ENCODE results near the gene TSPYL6. TPM values are rescaled to one million over a fixed set of nuclear protein-coding genes. Genes with fewer than 3 reads are reported as not detected.
"Not testable (repeated sequence)": the region's sequence is repeated elsewhere in the genome, so short reads cannot be mapped to it uniquely, and the experiment has no call there.

TSPYL6 gene
- total and polyA plus RNA-seq, 2 donors (not counting 3 experiments of a cell fraction or from before 2014, with no cell fraction given) = 0.03 TPM; not detected in 1

GRCh38 chr2:54265081-54265480 lies 9.1 kb upstream of the TSPYL6 start:
- H3K27me3 ChIP-seq (ENCODE audit: control insufficient read depth in 2 of 2, insufficient read depth in 2 of 2, low read length in 2 of 2); intact Hi-C loops (cut with micrococcal nuclease); H4K20me1 ChIP-seq (replicated peaks; ENCODE audit: control insufficient read depth, extremely low read depth, insufficient read depth, low read length); BruUV-seq (replicated peaks); H3K9me1 ChIP-seq (replicated peaks; ENCODE audit: control insufficient read depth, extremely low read depth, insufficient read depth, low read length); H3K4me3 ChIP-seq (replicated peaks in 1 of 3; ENCODE audit: insufficient read depth in 1 of 3, low read depth in 1 of 3, low read length in 3 of 3); H3K36me3 ChIP-seq (ENCODE audit: control insufficient read depth in 2 of 2, extremely low read depth in 1 of 2, insufficient read depth in 2 of 2, low read length in 2 of 2); H3K27ac ChIP-seq (ENCODE audit: insufficient read depth, low read depth, low read length); FAIRE-seq; H3K4me2 ChIP-seq (ENCODE audit: insufficient read depth, low read length); H3K9me3 ChIP-seq (replicated peaks; ENCODE audit: control insufficient read depth, insufficient read depth, low read length); H2AFZ ChIP-seq (ENCODE audit: low read depth, low read length); dilution Hi-C loops (cut with MboI; ENCODE audit: extremely low pct_ligation_motif_present, low sequenced_read_pairs); H3K9ac ChIP-seq (replicated peaks; ENCODE audit: extremely low read depth, insufficient read depth, low read length); H3K4me1 ChIP-seq (ENCODE audit: control insufficient read depth, extremely low read depth, insufficient read depth, low read length); POLR2A ChIA-PET; DNase-seq (ENCODE audit: low read depth, low spot score); H3K79me2 ChIP-seq (ENCODE audit: control insufficient read depth, insufficient read depth, low read length): not testable (repeated sequence)
- CTCF ChIA-PET = interaction anchor here (1.1 to 1.6 kb wide), 3 partner anchors 10 to 42 kb away, joined by 3 to 4 read pairs (median 3); no protein-coding TSS in a partner anchor

GRCh38 chr2:54262015-54262765 lies 6.2 kb upstream of the TSPYL6 start:
- TF ChIP-seq POLR2A (IDR thresholded peaks at IDR 0.05; ENCODE audit: low read depth, low read length) = no peak
- TF ChIP-seq FOS (IDR thresholded peaks at IDR 0.05; ENCODE audit: borderline replicate concordance, insufficient read depth, low read length) = no peak
- no peak for TF ChIP-seq EZH2 (IDR thresholded peaks at IDR 0.05; ENCODE audit: borderline replicate concordance, low read depth, low read length, severe bottlenecking)
- no peak for TF ChIP-seq GATA2 (IDR thresholded peaks at IDR 0.05; ENCODE audit: insufficient read depth, insufficient read length, low read depth, low read length)
- TF ChIP-seq, protein P1, sequence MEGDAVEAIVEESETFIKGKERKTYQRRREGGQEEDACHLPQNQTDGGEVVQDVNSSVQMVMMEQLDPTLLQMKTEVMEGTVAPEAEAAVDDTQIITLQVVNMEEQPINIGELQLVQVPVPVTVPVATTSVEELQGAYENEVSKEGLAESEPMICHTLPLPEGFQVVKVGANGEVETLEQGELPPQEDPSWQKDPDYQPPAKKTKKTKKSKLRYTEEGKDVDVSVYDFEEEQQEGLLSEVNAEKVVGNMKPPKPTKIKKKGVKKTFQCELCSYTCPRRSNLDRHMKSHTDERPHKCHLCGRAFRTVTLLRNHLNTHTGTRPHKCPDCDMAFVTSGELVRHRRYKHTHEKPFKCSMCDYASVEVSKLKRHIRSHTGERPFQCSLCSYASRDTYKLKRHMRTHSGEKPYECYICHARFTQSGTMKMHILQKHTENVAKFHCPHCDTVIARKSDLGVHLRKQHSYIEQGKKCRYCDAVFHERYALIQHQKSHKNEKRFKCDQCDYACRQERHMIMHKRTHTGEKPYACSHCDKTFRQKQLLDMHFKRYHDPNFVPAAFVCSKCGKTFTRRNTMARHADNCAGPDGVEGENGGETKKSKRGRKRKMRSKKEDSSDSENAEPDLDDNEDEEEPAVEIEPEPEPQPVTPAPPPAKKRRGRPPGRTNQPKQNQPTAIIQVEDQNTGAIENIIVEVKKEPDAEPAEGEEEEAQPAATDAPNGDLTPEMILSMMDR (IDR thresholded peaks at IDR 0.05; ENCODE audit: extremely low read depth in 1 of 2, insufficient read depth in 1 of 2, low read depth in 1 of 2, low read length in 2 of 2) = no peak
- TF ChIP-seq MAX (IDR thresholded peaks at IDR 0.05; ENCODE audit: insufficient read depth, insufficient read length) = no peak
- dilution Hi-C loops (cut with MboI; ENCODE audit: extremely low pct_ligation_motif_present, low sequenced_read_pairs) = no loop called here

More at GRCh38 chr2:54262015-54262765, 6.2 kb upstream of the TSPYL6 start:
- Histone ChIP-seq H3K4me1 (ENCODE audit: control insufficient read depth, extremely low read depth, insufficient read depth, low read length) (no peaks in the 10 kb centered on the region), H3K4me2 (ENCODE audit: insufficient read depth, low read length) (no peak overlapping the region), H2AFZ (ENCODE audit: low read depth, low read length) (no peak overlapping the region), H3K9me3 (replicated peaks; ENCODE audit: control insufficient read depth, insufficient read depth, low read length) (no peaks in the 10 kb centered on the region), H3K4me3 (replicated peaks in 1 of 3; ENCODE audit: insufficient read depth in 1 of 3, low read depth in 1 of 3, low read length in 3 of 3) (no peak overlapping the region), H3K27me3 (ENCODE audit: control insufficient read depth in 2 of 2, insufficient read depth in 2 of 2, low read length in 2 of 2) (peaks cover 0 to 3% of the 10 kb centered on the region in 2 experiments), H3K9ac (replicated peaks; ENCODE audit: extremely low read depth, insufficient read depth, low read length) (no peak overlapping the region), H3K36me3 (ENCODE audit: control insufficient read depth in 2 of 2, extremely low read depth in 1 of 2, insufficient read depth in 2 of 2, low read length in 2 of 2) (no peaks in the 10 kb centered on the region), H3K9me1 (replicated peaks; ENCODE audit: control insufficient read depth, extremely low read depth, insufficient read depth, low read length) (no peaks in the 10 kb centered on the region), H4K20me1 (replicated peaks; ENCODE audit: control insufficient read depth, extremely low read depth, insufficient read depth, low read length) (no peaks in the 10 kb centered on the region), H3K79me2 (ENCODE audit: control insufficient read depth, insufficient read depth, low read length) (no peaks in the 10 kb centered on the region), H3K27ac (ENCODE audit: insufficient read depth, low read depth, low read length) (no peak overlapping the region)
- no peak for FAIRE-seq
- BruUV-seq (replicated peaks) = no TSS peak
- POLR2A ChIA-PET = no interaction called here
- intact Hi-C loops (cut with micrococcal nuclease) = no loop called here
- DNase-seq (ENCODE audit: low read depth, low spot score) = no peak
- CTCF ChIA-PET = no interaction called here
